ENCODE results near the gene KRT39.

GRCh38 chr17:40931311-40931710 is 35.4 kb downstream of the KRT39 start:
- no peak for TF ChIP-seq EZH2 (IDR thresholded peaks at IDR 0.05; ENCODE audit: borderline replicate concordance, low read depth, low read length, severe bottlenecking)
- TF ChIP-seq CTCF (IDR thresholded peaks at IDR 0.05; ENCODE audit: extremely low read depth in 1 of 2, insufficient read depth in 1 of 2, low read depth in 1 of 2, low read length in 2 of 2), result no peak
- no peak for TF ChIP-seq POLR2AphosphoS5 (IDR thresholded peaks at IDR 0.05; ENCODE audit: insufficient read depth, low read depth, low read length)
- no peak for TF ChIP-seq POLR2A (IDR thresholded peaks at IDR 0.05; ENCODE audit: low read depth, low read length)
- no peak for TF ChIP-seq FOS (IDR thresholded peaks at IDR 0.05; ENCODE audit: borderline replicate concordance, insufficient read depth, low read length)
- TF ChIP-seq JUN (IDR thresholded peaks at IDR 0.05; ENCODE audit: borderline replicate concordance, insufficient read depth, insufficient read length, low read depth), result no peak
- TF ChIP-seq MAX (IDR thresholded peaks at IDR 0.05; ENCODE audit: insufficient read depth, insufficient read length), result no peak
- TF ChIP-seq MYC (IDR thresholded peaks at IDR 0.05; ENCODE audit: low read depth, low read length), result no peak

Data from endothelial cell of umbilical vein (primary cell).